22Rv1 (cell line): ENCODE measurements around the gene ZFC3H1.

Source experiments
- ZFX ChIP-seq: fragments of 450-650 bp; IDR thresholded peaks from 2 replicates; pipeline ENCODE4 v1.6.1; 2017; ENCODE audit warnings: antibody characterized with exemption, borderline replicate concordance
- TF ChIP-seq, protein P1 (sequence below): fragments of 450-650 bp; IDR thresholded peaks from 2 replicates; pipeline ENCODE4 v1.5.1; 2017; ENCODE audit warnings: mild to moderate bottlenecking

DNA sequence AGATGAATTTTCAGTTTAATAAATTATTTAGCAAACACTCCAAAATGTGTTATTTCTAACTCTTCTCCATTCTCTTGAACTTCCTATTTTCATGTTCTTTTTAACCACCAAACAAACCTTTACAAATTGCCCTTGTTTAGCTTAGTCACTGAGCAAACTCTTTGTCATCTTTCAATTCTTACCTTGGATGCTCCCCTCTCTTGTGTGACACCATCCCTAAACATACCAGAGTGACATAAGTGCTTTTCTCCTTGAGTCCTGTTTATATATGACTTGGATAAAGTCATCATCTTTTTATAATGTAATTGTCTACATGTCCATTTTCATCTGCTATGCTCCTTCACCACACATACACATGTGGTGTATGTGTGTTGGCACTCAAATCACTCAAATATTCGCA, 18.8 kb upstream of the ZFC3H1 start:
- no peak for TF ChIP-seq ZFX
- TF ChIP-seq, protein P1, sequence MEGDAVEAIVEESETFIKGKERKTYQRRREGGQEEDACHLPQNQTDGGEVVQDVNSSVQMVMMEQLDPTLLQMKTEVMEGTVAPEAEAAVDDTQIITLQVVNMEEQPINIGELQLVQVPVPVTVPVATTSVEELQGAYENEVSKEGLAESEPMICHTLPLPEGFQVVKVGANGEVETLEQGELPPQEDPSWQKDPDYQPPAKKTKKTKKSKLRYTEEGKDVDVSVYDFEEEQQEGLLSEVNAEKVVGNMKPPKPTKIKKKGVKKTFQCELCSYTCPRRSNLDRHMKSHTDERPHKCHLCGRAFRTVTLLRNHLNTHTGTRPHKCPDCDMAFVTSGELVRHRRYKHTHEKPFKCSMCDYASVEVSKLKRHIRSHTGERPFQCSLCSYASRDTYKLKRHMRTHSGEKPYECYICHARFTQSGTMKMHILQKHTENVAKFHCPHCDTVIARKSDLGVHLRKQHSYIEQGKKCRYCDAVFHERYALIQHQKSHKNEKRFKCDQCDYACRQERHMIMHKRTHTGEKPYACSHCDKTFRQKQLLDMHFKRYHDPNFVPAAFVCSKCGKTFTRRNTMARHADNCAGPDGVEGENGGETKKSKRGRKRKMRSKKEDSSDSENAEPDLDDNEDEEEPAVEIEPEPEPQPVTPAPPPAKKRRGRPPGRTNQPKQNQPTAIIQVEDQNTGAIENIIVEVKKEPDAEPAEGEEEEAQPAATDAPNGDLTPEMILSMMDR, result no peak
